IMR-90 (cell line): Measurements from ENCODE around the gene SIRPG. TPM values are rescaled to one million over a fixed set of nuclear protein-coding genes. Genes with fewer than 3 reads are reported as not detected.

Experiments
- ATAC-seq: fragments of 200-7000 bp; cut with Tn5 transposase; 2 replicates; pipeline ENCODE4 v1.9.1; 2020; ENCODE audit warnings: low read depth, mild to moderate bottlenecking, moderate library complexity
- BruUV-seq: library from RNA; stranded (reverse); fragments of 400-500 nt; replicated peaks from 2 replicates; lab custom pipeline; 2021; lab: Mats Ljungman, UMichigan
- CTCF ChIA-PET: fragments of 300-600 bp; formaldehyde crosslinking; extraction: SDS; loops from one replicate; lab custom pipeline; 2021; ENCODE audit warnings: antibody characterized with exemption; lab: Yijun Ruan, JAX
- POLR2A ChIA-PET: fragments of 300-600 bp; sonication (Branson Sonifier 250); formaldehyde crosslinking; loops from one replicate; lab custom pipeline; 2022; ENCODE audit warnings: antibody characterized with exemption; ENCODE audit not compliant: unreplicated experiment; lab: Charles Lee
- DNase-seq: peaks from one replicate; pipeline ENCODE4 v3.0.0; 2013
- H2AFZ ChIP-seq: replicated peaks from 2 replicates; pipeline ENCODE3; 2013; ENCODE audit warnings: low read length, mild to moderate bottlenecking; ENCODE audit not compliant: poor library complexity
- H2AK5ac ChIP-seq: 2 replicates; pipeline ENCODE4 v1.6.1; 2013; ENCODE audit warnings: low read depth, low read length, inconsistent platforms
- H2AK9ac ChIP-seq: replicated peaks from 2 replicates; pipeline ENCODE3; 2013; ENCODE audit warnings: mild to moderate bottlenecking, low read depth, low read length, moderate library complexity; ENCODE audit not compliant: poor library complexity
- H2BK120ac ChIP-seq: 2 replicates; pipeline ENCODE4 v1.6.1; 2013; ENCODE audit warnings: low read depth, low read length, inconsistent platforms
- H2BK15ac ChIP-seq: 3 replicates; pipeline ENCODE4 v1.6.1; 2013; ENCODE audit warnings: low read depth, low read length, inconsistent platforms
- H2BK20ac ChIP-seq: 2 replicates; pipeline ENCODE4 v1.6.1; 2013; ENCODE audit warnings: low read depth, mild to moderate bottlenecking, inconsistent platforms, low read length, moderate library complexity
- H2BK5ac ChIP-seq: 2 replicates; pipeline ENCODE4 v1.6.1; 2013; ENCODE audit warnings: mild to moderate bottlenecking, low read depth, low read length, inconsistent platforms; ENCODE audit not compliant: poor library complexity, severe bottlenecking
- H3K14ac ChIP-seq: replicated peaks from 2 replicates; pipeline ENCODE4 v1.6.1; 2013; ENCODE audit warnings: low read depth, low read length, inconsistent platforms
- H3K18ac ChIP-seq: 2 replicates; pipeline ENCODE4 v1.6.1; 2013; ENCODE audit warnings: low read depth, low read length, control low read depth
- H3K23ac ChIP-seq: 2 replicates; pipeline ENCODE4 v1.6.1; 2013; ENCODE audit warnings: low read depth, low read length, inconsistent platforms
- H3K27ac ChIP-seq: 2 replicates; pipeline ENCODE4 v1.5.1; 2013; ENCODE audit warnings: mild to moderate bottlenecking, control low read depth, low read length; ENCODE audit not compliant: insufficient read depth
- H3K27me3 ChIP-seq: 2 replicates; pipeline ENCODE4 v1.6.1; 2013; ENCODE audit warnings: low read length; ENCODE audit not compliant: control insufficient read depth, insufficient read depth
- H3K36me3 ChIP-seq: 2 replicates; pipeline ENCODE4 v1.6.1; 2013; ENCODE audit warnings: low read length, mixed read lengths; ENCODE audit not compliant: control insufficient read depth, insufficient read depth
- H3K4ac ChIP-seq: 2 replicates; pipeline ENCODE4 v1.6.1; 2013; ENCODE audit warnings: low read depth, low read length, inconsistent platforms
- H3K4me1 ChIP-seq: 2 replicates; pipeline ENCODE4 v1.6.1; 2013; ENCODE audit warnings: low read length, mixed read lengths; ENCODE audit not compliant: control insufficient read depth, insufficient read depth
- H3K4me2 ChIP-seq: 2 replicates; pipeline ENCODE4 v1.6.1; 2013; ENCODE audit warnings: low read depth, mild to moderate bottlenecking, control low read depth, low read length, moderate library complexity
- H3K4me3 ChIP-seq: 2 replicates; pipeline ENCODE4 v1.5.1; 2013; ENCODE audit warnings: low read depth, mild to moderate bottlenecking, control low read depth, low read length, moderate library complexity; ENCODE audit not compliant: insufficient read depth
- H3K56ac ChIP-seq: 2 replicates; pipeline ENCODE4 v1.6.1; 2013; ENCODE audit warnings: low read length, inconsistent platforms; ENCODE audit not compliant: insufficient read depth; ENCODE audit errors: extremely low read depth
- H3K79me1 ChIP-seq, 2 experiments: 2 replicates each; pipeline ENCODE4 v1.6.1; 2013; ENCODE audit warnings: low read length in 2 of 2, inconsistent platforms in 1 of 2, low read depth in 1 of 2
- H3K9ac ChIP-seq: 2 replicates; pipeline ENCODE4 v1.6.1; 2013; ENCODE audit warnings: low read depth, low read length, control low read depth
- H3K9me1 ChIP-seq: 2 replicates; pipeline ENCODE4 v1.6.1; 2013; ENCODE audit warnings: low read length, inconsistent platforms; ENCODE audit not compliant: insufficient read depth
- H3K9me3 ChIP-seq: 2 replicates; pipeline ENCODE4 v1.6.1; 2013; ENCODE audit warnings: low read length; ENCODE audit not compliant: control insufficient read depth, insufficient read depth
- H4K20me1 ChIP-seq: 2 replicates; pipeline ENCODE4 v1.6.1; 2013; ENCODE audit warnings: low read length, inconsistent platforms; ENCODE audit not compliant: insufficient read depth
- H4K5ac ChIP-seq: 2 replicates; pipeline ENCODE4 v1.6.1; 2013; ENCODE audit warnings: mild to moderate bottlenecking, low read depth, low read length, control low read depth
- H4K8ac ChIP-seq, 2 experiments: 2 replicates each; pipeline ENCODE4 v1.6.1; 2013; ENCODE audit warnings: low read depth in 2 of 2, low read length in 2 of 2, control low read depth in 1 of 2, inconsistent platforms in 1 of 2
- H4K91ac ChIP-seq: 2 replicates; pipeline ENCODE4 v1.6.1; 2013; ENCODE audit warnings: low read depth, low read length, inconsistent platforms; ENCODE audit not compliant: insufficient read depth
- BHLHE40 ChIP-seq: fragments of 150-350 bp; IDR thresholded peaks from 2 replicates; pipeline ENCODE4 v1.6.1; 2016; ENCODE audit warnings: mild to moderate bottlenecking, low read depth, low read length
- CEBPB ChIP-seq: IDR thresholded peaks from 2 replicates; pipeline ENCODE4 v1.6.1; 2012; ENCODE audit warnings: low read depth, low read length, improper control_type of control experiment
- CHD1 ChIP-seq: IDR thresholded peaks from 2 replicates; pipeline ENCODE4 v1.6.1; 2012; ENCODE audit warnings: low read depth, low read length, improper control_type of control experiment
- FOS ChIP-seq: fragments of 150-350 bp; IDR thresholded peaks from 2 replicates; pipeline ENCODE4 v1.6.1; 2016; ENCODE audit warnings: low read depth, low read length
- MAFK ChIP-seq: IDR thresholded peaks from 2 replicates; pipeline ENCODE4 v1.6.1; 2012; ENCODE audit warnings: low read depth, low read length, improper control_type of control experiment
- MAZ ChIP-seq: IDR thresholded peaks from 2 replicates; pipeline ENCODE4 v1.6.1; 2012; ENCODE audit warnings: low read depth, mild to moderate bottlenecking, low read length, improper control_type of control experiment, moderate library complexity, borderline replicate concordance
- MXI1 ChIP-seq: IDR thresholded peaks from 2 replicates; pipeline ENCODE4 v1.6.1; 2012; ENCODE audit warnings: low read depth, mild to moderate bottlenecking, low read length, moderate library complexity, borderline replicate concordance
- NFE2L2 ChIP-seq: fragments of 150-350 bp; IDR thresholded peaks from 2 replicates; pipeline ENCODE4 v1.6.1; 2016; ENCODE audit warnings: low read depth, mild to moderate bottlenecking, low read length
- POLR2A ChIP-seq: IDR thresholded peaks from 2 replicates; pipeline ENCODE4 v1.6.1; 2012; ENCODE audit warnings: mild to moderate bottlenecking, low read depth, low read length
- RAD21 ChIP-seq: IDR thresholded peaks from 2 replicates; pipeline ENCODE4 v1.6.1; 2012; ENCODE audit warnings: low read length, improper control_type of control experiment
- RCOR1 ChIP-seq: IDR thresholded peaks from 2 replicates; pipeline ENCODE4 v1.6.1; 2012; ENCODE audit warnings: mild to moderate bottlenecking, low read length, improper control_type of control experiment; ENCODE audit not compliant: insufficient replicate concordance
- RFX5 ChIP-seq: IDR thresholded peaks from 2 replicates; pipeline ENCODE4 v1.8.0; 2012; ENCODE audit warnings: low read depth, mild to moderate bottlenecking, low read length, moderate library complexity
- SMC3 ChIP-seq: fragments of 150-350 bp; IDR thresholded peaks from 2 replicates; pipeline ENCODE4 v1.6.1; 2016; ENCODE audit warnings: low read depth, mild to moderate bottlenecking, antibody characterized with exemption, low read length, moderate library complexity
- WGBS, 2 experiments: methylation state at CpG; one replicate each; pipeline versions ENCODE4 v1.1.5 to v1.1.7; 2013; ENCODE audit warnings: missing lambda C conversion rate in 2 of 2; ENCODE audit not compliant: insufficient read length in 1 of 2; ENCODE audit errors: extremely low coverage in 2 of 2; 5-methylcytosine and 5-hydroxymethylcytosine counted together
- dilution Hi-C: fragments of 300-500 bp; cut with HindIII; formaldehyde crosslinking; loops from one replicate; pipeline ENCODE4 v1.14.3; 2018; ENCODE audit warnings: low sequenced_read_pairs; ENCODE audit not compliant: unreplicated experiment
- in situ Hi-C: fragments of 300-500 bp; cut with MboI; formaldehyde crosslinking; loops from 3 replicates; pipeline ENCODE4 v1.14.3; 2019; ENCODE audit warnings: low sequenced_read_pairs, inconsistent platforms, mixed read lengths
- intact Hi-C: fragments of 100-400 bp; cut with micrococcal nuclease; formaldehyde crosslinking; loops from 2 replicates; pipeline ENCODE4 v1.10.0; 2022
- polyA plus RNA-seq, 3 experiments: library from polyadenylated mRNA; depleted of rRNA; stranded (reverse); fragments of >200 nt; gene quantifications; 2 replicates each; pipeline ENCODE4 v1.2.3, GENCODE V29; 2012; ENCODE audit warnings: low replicate concordance in 1 of 3
- total RNA-seq: library from RNA; depleted of rRNA; stranded (reverse); fragments of >200 nt; gene quantifications from 2 replicates; pipeline ENCODE4 v1.2.3, GENCODE V29; 2012
- TF ChIP-seq, protein P1 (sequence below): fragments of 150-350 bp; IDR thresholded peaks from 2 replicates; pipeline ENCODE4 v1.6.1; 2017; ENCODE audit warnings: mild to moderate bottlenecking, antibody characterized with exemption, low read length, low read depth
- TF ChIP-seq, protein P2 (sequence below): conservative IDR thresholded peaks from 2 replicates; pipeline ENCODE4 v1.5.1; 2012; ENCODE audit warnings: mild to moderate bottlenecking, low read depth, low read length, improper control_type of control experiment
- TF ChIP-seq, protein P3 (sequence below): fragments of 150-350 bp; IDR thresholded peaks from 2 replicates; pipeline ENCODE4 v1.6.1; 2016; ENCODE audit warnings: low read depth, mild to moderate bottlenecking, low read length, moderate library complexity, borderline replicate concordance

SIRPG gene
- total and polyA plus RNA-seq, 2 of the 4 experiments (the other 2 are of a cell fraction), result not detected

DNA sequence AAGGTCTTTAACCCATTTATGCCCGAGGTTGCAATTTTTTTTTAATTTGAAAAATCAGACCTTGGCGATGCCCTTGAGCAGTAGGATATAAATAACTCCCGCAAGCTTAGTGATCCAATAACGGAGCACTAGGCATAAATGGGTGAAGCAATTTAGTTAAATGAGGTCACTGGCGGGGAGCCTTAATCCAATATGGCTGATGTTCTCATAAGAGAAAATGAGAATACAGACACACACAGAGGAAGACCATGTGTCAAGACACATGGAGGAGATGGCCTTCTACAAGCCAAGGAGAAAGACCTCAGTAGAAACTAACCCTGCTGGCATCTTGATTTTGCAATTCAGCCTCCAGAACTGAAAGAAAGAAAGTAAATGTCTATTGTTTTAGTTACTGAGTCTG is 735 bp downstream of the SIRPG start:
- no peak overlapping the region for H3K9ac ChIP-seq
- no peak overlapping the region for H2BK5ac ChIP-seq
- POLR2A ChIA-PET, result no interaction called here
- no CpG with 5 or more reads among the region's 5 CpGs for WGBS, 2 experiments
- TF ChIP-seq, protein P1, sequence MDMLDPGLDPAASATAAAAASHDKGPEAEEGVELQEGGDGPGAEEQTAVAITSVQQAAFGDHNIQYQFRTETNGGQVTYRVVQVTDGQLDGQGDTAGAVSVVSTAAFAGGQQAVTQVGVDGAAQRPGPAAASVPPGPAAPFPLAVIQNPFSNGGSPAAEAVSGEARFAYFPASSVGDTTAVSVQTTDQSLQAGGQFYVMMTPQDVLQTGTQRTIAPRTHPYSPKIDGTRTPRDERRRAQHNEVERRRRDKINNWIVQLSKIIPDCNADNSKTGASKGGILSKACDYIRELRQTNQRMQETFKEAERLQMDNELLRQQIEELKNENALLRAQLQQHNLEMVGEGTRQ, result no peak
- TF ChIP-seq MAZ (no peak), CHD1 (no peak), CEBPB (no peak), RFX5 (no peak), MAFK (no peak), RAD21 (no peak), SMC3 (no peak), BHLHE40 (no peak), RCOR1 (no peak), MXI1 (no peak), POLR2A (no peak), NFE2L2 (no peak), FOS (no peak)
- TF ChIP-seq, protein P2, sequence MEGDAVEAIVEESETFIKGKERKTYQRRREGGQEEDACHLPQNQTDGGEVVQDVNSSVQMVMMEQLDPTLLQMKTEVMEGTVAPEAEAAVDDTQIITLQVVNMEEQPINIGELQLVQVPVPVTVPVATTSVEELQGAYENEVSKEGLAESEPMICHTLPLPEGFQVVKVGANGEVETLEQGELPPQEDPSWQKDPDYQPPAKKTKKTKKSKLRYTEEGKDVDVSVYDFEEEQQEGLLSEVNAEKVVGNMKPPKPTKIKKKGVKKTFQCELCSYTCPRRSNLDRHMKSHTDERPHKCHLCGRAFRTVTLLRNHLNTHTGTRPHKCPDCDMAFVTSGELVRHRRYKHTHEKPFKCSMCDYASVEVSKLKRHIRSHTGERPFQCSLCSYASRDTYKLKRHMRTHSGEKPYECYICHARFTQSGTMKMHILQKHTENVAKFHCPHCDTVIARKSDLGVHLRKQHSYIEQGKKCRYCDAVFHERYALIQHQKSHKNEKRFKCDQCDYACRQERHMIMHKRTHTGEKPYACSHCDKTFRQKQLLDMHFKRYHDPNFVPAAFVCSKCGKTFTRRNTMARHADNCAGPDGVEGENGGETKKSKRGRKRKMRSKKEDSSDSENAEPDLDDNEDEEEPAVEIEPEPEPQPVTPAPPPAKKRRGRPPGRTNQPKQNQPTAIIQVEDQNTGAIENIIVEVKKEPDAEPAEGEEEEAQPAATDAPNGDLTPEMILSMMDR, result no peak
- TF ChIP-seq, protein P3, sequence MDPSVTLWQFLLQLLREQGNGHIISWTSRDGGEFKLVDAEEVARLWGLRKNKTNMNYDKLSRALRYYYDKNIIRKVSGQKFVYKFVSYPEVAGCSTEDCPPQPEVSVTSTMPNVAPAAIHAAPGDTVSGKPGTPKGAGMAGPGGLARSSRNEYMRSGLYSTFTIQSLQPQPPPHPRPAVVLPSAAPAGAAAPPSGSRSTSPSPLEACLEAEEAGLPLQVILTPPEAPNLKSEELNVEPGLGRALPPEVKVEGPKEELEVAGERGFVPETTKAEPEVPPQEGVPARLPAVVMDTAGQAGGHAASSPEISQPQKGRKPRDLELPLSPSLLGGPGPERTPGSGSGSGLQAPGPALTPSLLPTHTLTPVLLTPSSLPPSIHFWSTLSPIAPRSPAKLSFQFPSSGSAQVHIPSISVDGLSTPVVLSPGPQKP, result no peak
- no peak overlapping the region for H2AFZ ChIP-seq
- H3K9me3 ChIP-seq, result no peaks in the 10 kb centered on the region
- no peak overlapping the region for H3K4ac ChIP-seq
- no peaks in the 10 kb centered on the region for H3K36me3 ChIP-seq
- H3K4me1 ChIP-seq, result no peaks in the 10 kb centered on the region
- H3K4me3 ChIP-seq, result no peak overlapping the region
- H4K8ac ChIP-seq, result no peak overlapping the region
- dilution Hi-C loops (no loop called here), intact Hi-C loops (no loop called here), in situ Hi-C loops (no loop called here)
- no peak overlapping the region for H2BK20ac ChIP-seq
- H4K5ac ChIP-seq, result no peak overlapping the region
- ATAC-seq (no peak), DNase-seq (no peak)
- no peak overlapping the region for H3K18ac ChIP-seq
- H3K9me1 ChIP-seq, result no peaks in the 10 kb centered on the region
- H2AK5ac ChIP-seq, result no peak overlapping the region
- CTCF ChIA-PET, result no interaction called here
- no peak overlapping the region for H2BK120ac ChIP-seq
- no peak overlapping the region for H3K4me2 ChIP-seq
- no peaks in the 10 kb centered on the region for H4K20me1 ChIP-seq
- no peaks in the 10 kb centered on the region for H3K79me1 ChIP-seq
- no peak overlapping the region for H3K27ac ChIP-seq
- no peak overlapping the region for H2AK9ac ChIP-seq
- no peak overlapping the region for H3K23ac ChIP-seq
- H3K14ac ChIP-seq, result no peak overlapping the region
- no peak overlapping the region for H4K91ac ChIP-seq
- H3K27me3 ChIP-seq, result no peaks in the 10 kb centered on the region; the same call in 1 of the 2 replicates
- no TSS peak for BruUV-seq
- no peak overlapping the region for H2BK15ac ChIP-seq
- H3K56ac ChIP-seq, result no peak overlapping the region
